Sigmoid colon (tissue), 4 donors: ENCODE results near the gene SEMA4B.

Experiments
- EP300 ChIP-seq, 4 donors: sonication (generic); formaldehyde crosslinking; IDR thresholded peaks; one replicate each; pipeline ENCODE4 v1.6.1; 2017; ENCODE audit warnings: antibody characterized with exemption in 4 of 4
- POLR2A ChIP-seq, 2 donors: fragments of 450-650 bp; IDR thresholded peaks; one replicate each; pipeline ENCODE4 v1.6.1; 2016; ENCODE audit warnings: antibody characterized with exemption in 2 of 2, mild to moderate bottlenecking in 2 of 2, moderate library complexity in 2 of 2
- TF ChIP-seq, protein P1 (sequence below), 4 experiments: fragments of 450-650 bp in 3 of 4; fragments of 200-600 bp in 1 of 4; IDR thresholded peaks; one replicate each; pipeline ENCODE4 v1.5.1; 2016 to 2019; ENCODE audit warnings: antibody characterized with exemption in 4 of 4, mild to moderate bottlenecking in 3 of 4, moderate library complexity in 2 of 4

DNA sequence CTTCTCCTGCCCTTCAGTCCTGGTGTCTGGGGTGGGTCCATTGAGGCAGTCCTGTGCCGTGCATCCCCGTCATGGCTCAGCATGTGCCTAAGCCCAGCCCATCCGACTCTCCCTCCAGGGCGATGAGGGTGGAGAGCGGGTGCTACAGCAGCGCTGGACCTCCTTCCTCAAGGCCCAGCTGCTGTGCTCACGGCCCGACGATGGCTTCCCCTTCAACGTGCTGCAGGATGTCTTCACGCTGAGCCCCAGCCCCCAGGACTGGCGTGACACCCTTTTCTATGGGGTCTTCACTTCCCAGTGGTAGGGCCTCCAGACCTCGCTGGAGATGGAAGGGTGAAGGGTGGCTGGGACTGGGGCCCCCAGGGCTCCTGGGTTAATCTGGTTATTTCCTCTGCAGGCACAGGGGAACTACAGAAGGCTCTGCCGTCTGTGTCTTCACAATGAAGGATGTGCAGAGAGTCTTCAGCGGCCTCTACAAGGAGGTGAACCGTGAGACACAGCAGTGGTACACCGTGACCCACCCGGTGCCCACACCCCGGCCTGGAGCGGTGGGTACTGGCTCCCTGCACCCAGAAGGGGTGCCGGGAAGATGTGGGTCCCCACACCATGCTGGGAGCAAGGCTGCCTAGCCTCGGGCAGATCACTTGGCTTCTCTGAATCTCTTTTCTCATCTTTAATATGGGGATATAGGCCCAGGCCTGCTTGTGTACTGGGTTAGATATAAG is 22.5 kb downstream of the SEMA4B start:
- TF ChIP-seq, protein P1, sequence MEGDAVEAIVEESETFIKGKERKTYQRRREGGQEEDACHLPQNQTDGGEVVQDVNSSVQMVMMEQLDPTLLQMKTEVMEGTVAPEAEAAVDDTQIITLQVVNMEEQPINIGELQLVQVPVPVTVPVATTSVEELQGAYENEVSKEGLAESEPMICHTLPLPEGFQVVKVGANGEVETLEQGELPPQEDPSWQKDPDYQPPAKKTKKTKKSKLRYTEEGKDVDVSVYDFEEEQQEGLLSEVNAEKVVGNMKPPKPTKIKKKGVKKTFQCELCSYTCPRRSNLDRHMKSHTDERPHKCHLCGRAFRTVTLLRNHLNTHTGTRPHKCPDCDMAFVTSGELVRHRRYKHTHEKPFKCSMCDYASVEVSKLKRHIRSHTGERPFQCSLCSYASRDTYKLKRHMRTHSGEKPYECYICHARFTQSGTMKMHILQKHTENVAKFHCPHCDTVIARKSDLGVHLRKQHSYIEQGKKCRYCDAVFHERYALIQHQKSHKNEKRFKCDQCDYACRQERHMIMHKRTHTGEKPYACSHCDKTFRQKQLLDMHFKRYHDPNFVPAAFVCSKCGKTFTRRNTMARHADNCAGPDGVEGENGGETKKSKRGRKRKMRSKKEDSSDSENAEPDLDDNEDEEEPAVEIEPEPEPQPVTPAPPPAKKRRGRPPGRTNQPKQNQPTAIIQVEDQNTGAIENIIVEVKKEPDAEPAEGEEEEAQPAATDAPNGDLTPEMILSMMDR (IDR thresholded peaks at IDR 0.05) = no peak
- no peak for TF ChIP-seq EP300 (IDR thresholded peaks at IDR 0.05)
- no peak for TF ChIP-seq POLR2A (IDR thresholded peaks at IDR 0.05)
